AML-193 (cell line): Measurements from ENCODE around the gene MYL3.

ENCODE experiments used
- DNase-seq, 2 experiments: peaks; one replicate each; lab custom pipeline; 2025; lab: John Stamatoyannopoulos, UW

MYL3 gene

DNA sequence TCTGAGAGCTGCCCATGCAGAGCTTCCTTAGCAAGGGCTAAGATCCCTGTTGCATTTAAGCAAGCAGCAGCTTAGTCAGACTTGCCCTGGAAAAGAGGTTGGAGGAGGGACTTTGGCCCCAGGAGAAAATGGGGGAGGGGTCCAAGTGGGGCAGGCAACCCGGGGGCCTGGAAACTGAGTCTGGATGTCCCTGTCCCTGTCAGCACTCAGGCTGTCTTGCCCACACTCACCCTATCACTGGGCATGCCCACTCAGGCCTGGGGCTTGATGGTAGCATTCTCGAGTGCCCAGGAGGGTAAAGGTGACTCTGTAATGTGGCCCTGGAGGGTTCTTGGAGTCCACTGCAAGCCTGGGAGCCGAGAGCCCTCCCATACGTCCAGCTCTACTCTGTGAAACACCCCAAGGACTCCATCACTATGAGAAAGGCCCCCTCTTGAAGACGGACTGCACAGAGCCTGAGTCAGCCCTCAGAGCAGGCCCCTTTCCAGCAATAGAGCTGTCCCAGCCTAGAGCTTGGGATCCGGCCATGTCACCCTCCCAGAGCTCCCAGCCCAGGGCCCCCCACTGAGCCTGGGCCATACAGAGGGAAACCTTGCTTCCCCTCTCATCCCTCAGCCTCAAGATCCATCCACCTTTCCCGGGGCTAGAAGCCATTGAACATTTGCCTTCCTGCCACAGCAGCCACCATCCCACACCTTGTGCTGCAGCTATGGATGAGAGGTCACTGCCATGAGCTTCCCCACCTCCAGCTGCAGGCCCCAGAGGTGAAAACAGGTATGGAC lies 13.4 kb downstream of the MYL3 start:
- DNase-seq, result no peak

DNA sequence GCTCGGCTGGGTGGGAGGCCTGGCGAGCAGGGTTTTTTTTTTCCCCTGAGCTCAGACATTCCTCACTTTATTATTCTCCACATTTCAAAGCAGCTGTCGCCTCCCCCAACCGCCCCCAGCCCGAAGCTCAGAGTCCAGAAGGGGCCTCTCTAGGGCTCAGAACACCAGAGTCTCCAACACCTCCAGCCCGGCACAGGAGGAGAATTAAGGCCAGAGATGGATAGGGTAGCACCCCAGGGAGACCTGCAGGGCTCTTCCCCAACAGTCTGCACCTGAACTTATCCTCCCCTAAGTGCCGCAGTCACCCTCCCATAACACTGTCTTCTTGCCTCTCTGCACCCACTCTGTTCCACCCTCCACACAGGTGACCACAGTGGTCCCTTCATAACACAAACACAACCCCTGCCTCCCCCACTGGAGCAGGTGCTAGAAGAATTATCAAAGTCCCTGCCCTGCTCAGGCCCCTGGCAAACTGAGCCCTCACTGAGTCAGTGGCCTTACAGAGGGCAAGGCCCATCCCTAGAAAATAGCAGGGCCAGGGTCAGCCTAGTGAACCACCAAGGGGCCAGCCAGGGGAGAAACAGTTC lies 14.1 kb downstream of the MYL3 start:
- no peak for DNase-seq

DNA sequence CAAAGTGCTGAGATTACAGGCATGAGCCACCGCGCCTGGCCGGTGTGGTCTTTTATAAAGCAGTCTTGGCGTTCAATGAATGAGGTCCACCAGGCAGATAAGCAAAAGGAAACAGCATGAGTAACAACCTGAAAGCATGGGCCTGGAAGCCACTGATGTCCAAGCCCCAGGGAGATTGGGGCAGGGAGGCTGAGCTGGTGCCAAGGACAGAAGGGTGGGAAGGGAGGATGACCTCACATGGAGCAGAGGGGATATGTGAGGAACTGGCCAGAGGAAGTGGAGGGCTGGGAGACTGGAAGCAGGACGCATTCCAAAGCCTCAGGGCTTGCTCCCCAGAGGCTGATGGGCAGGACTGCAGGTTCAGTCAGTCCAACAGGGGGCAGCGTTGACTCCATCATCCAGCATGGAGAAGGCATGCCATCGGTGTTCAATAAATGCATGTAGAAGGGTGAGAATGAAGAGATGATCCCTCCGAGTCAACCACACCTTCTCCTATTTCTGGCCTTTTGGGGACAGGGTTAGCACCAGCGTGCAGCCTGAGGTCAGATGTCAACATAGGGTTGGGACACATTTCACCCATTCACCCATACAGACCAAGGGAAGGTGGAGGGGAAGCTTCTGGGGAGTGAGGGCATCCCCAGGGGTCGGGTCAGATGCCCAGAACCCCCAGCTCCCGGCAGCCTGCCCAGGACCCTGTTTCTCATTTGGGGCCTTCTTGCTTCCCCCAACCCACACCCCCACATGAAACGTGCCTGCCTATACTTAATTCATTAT lies 14.8 kb downstream of the MYL3 start:
- DNase-seq, result peak; percentile 22 to 23

DNA sequence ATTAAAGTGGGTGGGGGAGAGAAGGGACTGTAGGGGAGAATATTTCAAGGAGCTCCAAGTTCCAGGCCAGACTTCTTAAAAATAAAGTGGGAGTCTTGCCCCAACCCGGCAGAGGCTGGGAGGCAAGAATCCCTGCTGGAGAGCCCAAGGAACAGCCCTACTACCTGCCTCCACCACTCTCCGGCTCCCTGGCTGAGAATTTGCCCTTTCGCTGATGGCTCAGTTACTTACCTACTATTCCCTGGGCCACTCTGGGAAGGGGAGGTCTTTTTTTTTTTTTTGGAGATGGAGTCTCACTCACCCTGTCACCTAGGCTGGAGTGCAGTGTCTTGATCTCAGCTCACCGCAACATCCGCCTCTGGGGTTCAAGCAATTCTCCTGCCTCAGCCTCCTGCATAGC lies 15.5 kb downstream of the MYL3 start:
- no peak for DNase-seq

DNA sequence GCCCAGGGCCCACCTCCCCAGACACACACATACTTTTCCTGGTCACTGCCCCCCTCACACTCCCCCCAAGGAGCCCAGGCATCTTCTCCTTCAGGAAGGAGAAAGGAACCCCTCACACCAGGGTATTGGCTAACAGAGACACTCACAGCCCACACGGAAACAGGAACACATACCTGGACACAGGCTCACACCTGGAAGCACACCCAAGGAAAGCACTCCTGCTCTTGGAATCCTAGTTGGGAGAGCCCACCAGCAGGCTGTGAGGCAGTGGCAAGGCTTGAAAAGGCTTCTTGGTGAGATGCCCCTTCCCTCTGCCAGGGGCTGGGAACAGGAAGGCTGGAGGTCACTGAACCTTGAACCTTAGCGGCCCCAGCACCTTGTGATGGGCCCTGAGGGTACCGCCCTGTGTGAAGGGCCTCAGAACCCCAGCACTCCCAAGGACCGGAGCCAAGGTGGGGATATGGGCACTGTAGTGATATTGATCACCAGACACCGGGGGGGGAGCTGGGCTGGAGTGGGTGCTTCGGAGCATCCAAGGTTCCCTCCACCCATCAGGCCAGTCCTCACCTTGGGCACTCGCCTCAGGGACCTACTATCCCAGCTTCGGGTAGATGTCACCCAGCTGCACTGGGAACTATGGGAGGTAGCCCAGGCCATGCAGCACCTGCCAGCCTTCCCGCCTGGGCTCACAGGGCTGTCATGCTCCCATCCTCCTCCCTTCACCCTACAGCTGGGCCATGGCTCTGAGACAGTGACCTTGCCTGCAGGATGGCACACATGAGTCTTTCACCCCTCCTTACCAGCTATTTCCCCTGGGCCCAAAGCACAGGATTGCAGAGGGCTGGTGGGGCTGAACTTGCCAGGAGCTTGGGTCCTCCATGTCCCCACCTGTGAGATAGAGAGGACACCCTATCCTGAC lies 16.4 kb downstream of the MYL3 start:
- DNase-seq, result no peak

DNA sequence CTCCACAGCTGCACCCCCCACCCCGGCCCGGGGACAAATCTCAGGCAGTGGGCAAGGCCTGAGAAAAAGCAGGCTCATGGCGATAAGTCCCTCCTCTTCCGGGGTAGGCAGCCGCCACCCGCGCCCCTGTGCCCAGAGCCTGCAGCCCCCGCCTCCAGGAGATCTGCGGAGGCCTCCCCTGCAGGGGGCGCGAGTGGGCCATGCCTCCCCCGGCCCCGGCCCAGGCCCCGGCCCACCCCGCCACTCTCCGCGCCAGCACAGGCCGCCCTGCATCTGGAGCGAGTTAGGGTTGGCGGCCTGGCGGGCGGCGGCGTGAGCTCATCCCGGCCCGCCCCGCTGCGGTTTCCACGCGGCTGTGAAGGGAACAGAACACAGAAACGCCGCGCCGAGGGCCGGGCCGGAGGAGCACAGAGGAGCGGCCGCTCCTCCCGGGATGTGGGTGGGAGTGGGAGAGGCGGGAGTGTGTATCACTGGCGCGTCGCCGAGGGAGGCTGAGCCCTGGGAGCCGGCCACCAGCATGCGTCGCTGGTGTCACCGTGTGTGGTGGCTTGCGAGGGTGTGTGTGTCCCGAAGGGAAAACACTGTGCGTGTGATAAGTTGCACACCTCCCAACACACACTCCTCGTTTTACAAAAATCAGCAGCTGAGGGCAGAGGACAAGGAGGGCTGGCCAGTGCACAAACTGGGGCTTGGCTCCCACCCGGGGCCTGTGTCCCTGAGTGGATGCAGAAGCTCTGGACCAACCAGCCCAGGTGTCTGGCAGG lies 17.2 kb downstream of the MYL3 start:
- DNase-seq, result peak; percentile 58 to 86

DNA sequence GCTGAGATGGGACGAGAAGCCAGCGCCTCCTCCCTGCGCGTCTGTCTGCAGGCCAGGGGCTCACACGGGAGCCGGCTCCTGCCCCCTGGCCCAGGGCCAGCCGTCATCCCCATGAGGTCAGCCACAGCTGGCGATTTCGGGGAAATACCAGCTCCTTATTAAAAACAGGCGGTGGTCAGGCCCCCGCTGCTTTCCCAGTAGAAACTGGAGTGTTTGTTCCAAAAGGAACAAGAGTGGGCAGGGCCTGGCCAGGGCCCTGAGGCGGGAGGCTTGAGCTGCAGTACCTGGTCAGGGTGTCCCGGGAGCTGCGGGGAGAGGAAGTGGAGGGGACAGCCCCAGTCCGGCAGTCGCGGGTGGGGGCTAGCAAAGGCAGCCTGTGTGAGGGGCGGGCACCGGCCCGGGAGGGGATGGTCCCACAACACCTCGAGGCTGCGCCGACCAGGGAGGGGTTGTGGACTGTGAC lies 17.8 kb downstream of the MYL3 start:
- peak; percentile 28 to 57 for DNase-seq

DNA sequence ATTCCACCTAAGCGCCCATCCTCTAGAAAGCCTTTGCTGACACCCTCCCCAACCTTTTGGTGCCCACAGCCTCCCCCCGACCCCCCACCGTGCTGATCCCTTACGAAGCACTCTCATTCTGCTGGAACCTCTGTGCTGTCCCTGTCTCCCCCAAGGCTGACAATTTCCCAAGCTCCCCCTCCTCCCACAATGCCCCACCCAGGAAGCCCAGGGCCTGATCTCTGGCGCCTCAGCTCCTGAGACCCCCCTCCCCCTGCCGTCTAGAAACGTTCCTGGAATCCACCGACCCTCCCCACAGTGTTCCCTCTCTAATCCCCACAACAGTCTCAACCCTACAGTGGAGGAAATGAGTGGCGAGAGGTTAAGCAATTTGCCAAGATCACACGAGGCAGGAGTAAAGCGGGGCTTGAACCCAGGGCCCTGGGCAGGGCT lies 18.3 kb downstream of the MYL3 start:
- peak in 1 of 2 experiments; percentile 57 for DNase-seq

DNA sequence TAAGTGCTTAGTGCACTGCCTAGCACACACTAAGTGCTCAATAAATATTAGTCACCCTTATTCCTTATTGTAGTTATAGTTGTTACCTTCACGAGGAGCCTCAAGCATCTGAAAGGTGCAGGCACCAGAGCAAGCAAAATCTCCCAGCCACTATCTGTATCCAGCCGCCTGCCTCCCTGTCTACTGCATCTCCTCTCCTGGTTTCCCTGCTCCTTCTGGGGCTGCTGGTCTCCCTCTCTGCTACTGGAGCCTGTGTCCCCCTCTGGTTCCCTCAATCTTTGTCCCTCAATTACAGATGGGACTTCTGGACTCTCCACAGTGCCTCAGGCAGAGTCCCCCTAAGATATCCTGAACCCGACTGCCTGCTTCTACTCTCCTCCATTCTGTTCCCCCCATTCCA lies 18.8 kb downstream of the MYL3 start:
- no peak for DNase-seq

DNA sequence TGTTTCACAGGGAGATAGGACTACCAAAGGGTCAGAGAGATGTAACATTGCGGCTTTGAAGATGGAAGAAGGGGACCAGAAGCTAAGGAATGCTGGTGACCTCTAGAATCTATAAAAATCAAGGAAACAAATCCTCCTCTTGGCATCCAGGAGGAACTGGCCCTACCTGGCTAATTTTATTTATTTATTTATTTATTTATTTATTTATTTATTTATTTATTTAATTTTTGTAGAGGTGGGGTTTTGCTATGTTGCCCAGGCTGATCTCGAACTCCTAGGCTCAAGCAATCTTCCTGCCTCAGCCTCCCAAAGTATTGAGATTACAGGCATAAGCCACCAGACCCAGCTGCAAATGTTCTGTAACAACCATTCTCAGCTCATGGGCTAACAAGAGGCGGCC lies 19.7 kb downstream of the MYL3 start:
- DNase-seq, result no peak

DNA sequence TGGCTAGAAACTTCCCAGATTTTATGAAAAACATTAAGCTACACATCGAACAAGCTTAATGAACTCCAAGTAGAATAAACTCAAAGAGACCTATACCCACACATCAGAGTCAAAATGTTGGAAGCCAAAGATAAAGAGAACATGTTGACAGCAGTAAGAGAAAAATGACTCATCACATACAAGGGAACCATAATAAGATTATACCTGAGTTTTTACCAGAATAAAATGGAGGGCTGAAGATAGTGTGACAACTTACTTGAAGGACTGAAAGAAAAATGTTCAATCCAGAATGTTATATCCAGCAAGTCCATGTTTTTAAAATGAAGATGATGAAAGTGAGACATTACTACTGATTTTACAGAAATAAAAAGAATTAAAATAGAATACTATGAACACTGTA lies 22.8 kb downstream of the MYL3 start:
- DNase-seq, result no peak

DNA sequence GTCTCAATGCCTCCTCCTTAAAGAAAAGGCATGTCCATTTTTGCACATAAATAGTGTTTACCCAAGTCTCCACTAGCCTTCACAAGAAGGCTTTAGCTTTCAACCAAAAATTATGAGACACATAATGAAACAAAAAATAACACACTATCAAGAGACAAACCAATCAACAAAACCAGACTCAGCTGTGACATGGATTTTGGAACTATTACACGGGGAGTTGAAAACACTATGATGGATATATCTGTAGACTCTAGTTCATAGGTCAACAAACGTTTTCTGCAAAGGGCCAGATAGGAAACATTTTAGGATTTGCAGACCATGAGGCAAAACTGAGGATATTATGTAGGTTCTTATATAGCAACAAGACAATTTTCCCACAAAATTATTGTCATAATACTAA lies 24.9 kb downstream of the MYL3 start:
- DNase-seq, result no peak

DNA sequence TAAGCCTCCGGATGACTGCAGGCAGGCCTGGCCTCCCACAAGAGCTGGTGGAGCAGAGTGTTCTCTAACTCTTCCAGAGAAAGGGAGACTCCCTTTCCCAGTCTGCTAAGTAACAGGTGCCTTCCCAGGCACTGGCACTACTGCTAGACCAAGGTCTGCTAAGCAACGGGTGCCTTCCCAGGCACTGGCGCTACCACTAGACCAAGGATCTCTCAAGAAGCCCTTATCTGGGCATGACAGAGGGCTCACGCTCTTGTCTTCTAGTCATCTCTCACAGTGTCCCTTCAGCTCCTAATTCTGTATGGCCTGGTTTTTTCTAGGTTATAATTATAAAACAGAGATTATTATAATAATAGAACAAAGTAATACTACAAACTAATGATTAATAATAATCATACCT lies 27.8 kb downstream of the MYL3 start:
- no peak for DNase-seq

DNA sequence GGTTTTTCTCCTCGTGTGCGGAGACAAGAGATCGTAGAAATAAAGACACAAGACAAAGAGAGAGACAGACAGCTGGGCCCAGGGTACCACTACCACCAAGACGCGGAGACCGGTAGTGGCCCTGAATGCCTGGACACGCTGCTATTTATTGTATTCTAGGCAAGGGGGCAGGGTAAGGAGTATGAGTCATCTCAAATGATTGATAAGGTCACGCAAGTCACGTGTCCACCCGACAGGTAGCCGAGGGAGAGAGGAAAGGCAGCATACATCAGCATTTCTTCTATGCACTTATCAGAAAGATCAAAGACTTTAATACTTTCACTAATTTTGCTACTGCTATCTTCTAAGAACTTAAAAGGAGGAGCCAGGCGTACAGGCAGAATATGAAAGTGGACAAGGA lies 28.2 kb downstream of the MYL3 start:
- DNase-seq, result no peak

DNA sequence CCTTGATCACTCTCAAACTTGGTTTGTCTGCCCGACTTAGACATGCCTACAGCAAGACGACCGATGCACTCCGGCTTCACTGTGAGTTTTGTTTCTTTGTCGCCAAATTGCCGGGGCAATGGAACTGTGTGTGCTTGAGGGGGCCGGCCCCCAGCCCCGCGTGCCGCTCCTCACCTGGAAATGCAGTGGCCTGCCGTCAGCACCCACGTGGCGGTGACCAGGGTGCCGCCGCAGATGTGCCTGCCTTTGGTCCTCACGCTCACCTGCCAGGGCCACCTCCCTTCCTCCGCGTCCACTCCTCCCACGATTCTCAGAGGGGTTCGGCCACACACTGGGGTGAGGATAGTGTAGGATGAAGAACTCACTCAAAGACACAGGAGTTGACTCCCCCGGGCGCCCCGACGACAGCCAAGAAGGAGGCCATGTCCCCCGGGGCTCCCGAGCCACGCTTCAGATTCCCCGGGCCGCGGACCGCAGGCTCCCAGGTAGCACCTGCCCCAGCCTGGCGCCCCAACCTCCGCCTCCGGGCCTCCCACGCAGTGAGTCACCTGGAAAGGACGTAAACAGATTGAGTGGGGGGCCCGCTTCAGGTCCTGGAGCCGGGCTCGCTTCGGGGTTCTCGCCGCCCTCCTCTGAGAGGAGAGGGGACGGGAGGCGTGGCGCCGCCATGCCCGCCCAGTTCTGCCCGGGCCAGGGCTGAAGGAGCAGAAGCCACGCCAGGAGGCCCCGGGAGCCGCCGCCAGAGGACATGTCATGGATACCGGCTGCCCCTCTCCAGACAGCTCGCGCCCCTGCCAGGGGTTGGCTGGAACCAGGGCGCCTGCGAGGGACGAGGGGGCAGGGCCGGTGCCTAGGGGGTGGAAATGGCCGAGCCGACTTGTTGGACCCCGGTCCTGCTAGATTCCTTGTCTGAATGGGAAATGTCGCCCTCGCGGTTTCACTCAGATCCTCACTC lies 29.6 kb downstream of the MYL3 start:
- no peak for DNase-seq

DNA sequence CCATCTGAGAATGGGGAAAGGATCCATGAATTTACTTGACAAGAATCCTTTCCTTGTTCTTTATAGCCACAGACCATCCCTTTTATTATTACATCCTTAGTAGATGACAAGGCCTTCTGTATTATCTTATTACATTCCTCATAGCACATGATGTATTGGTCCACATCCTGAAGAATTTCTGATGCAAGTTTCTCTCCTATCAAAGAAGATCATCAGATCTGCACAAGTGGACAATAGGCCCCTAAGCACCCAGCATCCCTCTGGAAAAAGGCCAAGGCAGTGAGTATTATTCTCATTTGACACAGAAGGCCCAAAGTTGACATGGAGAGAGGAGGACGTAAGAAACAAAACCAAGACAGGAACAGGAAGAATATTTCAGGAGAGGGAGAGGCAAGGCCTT lies 31.4 kb downstream of the MYL3 start:
- no peak for DNase-seq

DNA sequence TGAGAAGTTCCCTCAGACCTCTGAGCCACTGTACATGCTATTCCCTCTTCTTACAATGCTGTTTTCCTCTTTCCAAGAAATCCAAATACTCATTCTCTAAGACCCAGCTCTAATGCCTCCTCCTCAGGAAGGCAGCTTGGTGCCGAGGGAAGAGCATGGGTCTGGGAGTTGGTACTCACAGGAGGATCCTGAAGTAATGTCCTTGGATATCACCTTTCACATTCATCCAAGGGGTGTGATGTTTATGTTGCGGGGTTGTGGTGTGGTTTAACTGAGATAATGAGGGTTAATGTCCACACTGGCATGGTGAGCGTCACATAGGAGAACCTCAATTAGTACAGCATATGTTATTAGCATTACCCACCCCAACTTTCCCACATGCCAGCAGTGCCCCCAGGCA lies 31.9 kb downstream of the MYL3 start:
- no peak for DNase-seq

DNA sequence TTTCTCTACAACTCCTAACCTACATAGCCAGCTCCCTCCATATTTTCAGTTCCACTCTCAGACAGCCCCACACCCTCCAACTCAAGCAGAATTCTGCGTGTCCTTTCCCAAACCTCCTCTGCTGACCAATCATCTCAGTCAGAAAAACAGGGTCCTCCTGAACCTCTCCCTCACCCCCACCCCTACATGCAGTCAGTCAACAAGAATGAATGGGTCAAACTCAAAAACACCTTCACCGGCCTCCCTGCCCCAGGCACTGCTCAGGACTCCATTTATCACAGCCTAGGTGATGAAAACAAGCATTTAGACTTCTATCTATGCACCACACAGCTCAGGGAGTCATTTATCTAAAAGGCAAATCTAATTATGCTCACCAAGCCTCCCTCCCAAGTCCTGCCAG lies 32.4 kb downstream of the MYL3 start:
- no peak for DNase-seq

DNA sequence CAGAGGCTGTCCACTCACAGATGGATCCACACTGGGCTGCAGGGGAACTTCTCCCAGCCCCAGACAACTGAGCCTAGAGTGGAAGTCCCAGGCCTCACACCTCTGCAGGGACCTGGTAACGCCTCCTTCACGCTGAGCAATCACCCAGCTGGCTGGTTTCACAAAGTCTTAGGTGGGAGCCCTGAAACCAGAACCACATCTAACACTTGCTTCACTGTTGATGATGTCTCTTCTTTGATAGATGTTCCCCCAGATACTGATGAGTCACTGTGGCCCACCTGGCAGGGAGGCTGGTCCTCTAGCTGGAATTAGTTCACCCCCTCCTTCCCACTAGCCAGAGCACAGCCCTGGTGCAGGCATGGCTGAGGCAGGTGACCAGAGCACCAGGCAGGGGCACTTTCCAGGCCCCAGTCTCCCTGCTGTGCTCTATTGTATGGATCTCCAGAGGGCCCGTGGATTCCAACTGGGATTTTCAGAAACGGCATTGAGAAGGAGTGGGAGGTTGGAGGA lies 33.5 kb downstream of the MYL3 start:
- no peak for DNase-seq

DNA sequence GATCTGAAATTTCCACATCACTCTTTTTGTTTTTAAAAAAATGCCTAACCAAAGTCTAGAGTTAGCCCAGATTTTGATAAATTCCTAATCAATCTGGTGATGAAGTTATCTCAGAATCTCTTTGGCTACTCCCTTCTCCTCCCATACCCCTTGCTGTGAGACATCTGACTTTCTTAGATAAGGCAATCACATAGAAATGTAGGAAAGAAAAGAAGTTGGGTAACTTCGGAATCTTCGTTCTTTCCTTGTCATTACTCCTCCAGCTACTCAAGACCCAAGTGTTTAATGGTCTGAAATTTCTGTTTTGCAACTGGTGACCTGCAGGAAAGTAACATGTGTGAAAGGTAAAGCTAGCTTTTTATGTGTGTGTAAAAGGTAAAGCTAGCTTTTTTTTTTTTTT lies 37.8 kb downstream of the MYL3 start:
- no peak for DNase-seq
